Esophagus muscularis mucosa (tissue), 3 donors: Measurements from ENCODE around the gene NCKAP5.

Experiments
- POLR2A ChIP-seq: fragments of 450-650 bp; IDR thresholded peaks from one replicate; pipeline ENCODE4 v1.6.1; 2017; ENCODE audit warnings: antibody characterized with exemption, moderate library complexity, mild to moderate bottlenecking, low read depth
- POLR2AphosphoS5 ChIP-seq, 2 donors: sonication (generic); formaldehyde crosslinking; IDR thresholded peaks; one replicate each; pipeline ENCODE4 v1.6.1; 2017; ENCODE audit warnings: antibody characterized with exemption in 2 of 2
- TF ChIP-seq, protein P1 (sequence below), 3 experiments: fragments of 200-600 bp in 2 of 3; fragments of 450-650 bp in 1 of 3; sonication (generic) in 2 of 3; IDR thresholded peaks; one replicate each; pipeline ENCODE4 v1.5.1; 2017 to 2019; ENCODE audit warnings: antibody characterized with exemption in 3 of 3, mild to moderate bottlenecking in 2 of 3, moderate library complexity in 1 of 3

- TF ChIP-seq, protein P1, sequence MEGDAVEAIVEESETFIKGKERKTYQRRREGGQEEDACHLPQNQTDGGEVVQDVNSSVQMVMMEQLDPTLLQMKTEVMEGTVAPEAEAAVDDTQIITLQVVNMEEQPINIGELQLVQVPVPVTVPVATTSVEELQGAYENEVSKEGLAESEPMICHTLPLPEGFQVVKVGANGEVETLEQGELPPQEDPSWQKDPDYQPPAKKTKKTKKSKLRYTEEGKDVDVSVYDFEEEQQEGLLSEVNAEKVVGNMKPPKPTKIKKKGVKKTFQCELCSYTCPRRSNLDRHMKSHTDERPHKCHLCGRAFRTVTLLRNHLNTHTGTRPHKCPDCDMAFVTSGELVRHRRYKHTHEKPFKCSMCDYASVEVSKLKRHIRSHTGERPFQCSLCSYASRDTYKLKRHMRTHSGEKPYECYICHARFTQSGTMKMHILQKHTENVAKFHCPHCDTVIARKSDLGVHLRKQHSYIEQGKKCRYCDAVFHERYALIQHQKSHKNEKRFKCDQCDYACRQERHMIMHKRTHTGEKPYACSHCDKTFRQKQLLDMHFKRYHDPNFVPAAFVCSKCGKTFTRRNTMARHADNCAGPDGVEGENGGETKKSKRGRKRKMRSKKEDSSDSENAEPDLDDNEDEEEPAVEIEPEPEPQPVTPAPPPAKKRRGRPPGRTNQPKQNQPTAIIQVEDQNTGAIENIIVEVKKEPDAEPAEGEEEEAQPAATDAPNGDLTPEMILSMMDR (IDR thresholded peaks at IDR 0.05), result no peak
- TF ChIP-seq POLR2A (no peak), POLR2AphosphoS5 (IDR thresholded peaks at IDR 0.05) (no peak)
Observed at GRCh38 chr2:133486771-133487191, 81.5 kb downstream of the NCKAP5 start.
